Measurements from ENCODE around the gene FGFRL1. TPM values are rescaled to one million over a fixed set of nuclear protein-coding genes. Genes with fewer than 3 reads are reported as not detected.

FGFRL1 gene
- total and polyA plus RNA-seq, 2 of the 13 experiments (the other 11 are each of a cell fraction or from before 2014, with no cell fraction given) = 19.1 to 30.6 TPM

DNA sequence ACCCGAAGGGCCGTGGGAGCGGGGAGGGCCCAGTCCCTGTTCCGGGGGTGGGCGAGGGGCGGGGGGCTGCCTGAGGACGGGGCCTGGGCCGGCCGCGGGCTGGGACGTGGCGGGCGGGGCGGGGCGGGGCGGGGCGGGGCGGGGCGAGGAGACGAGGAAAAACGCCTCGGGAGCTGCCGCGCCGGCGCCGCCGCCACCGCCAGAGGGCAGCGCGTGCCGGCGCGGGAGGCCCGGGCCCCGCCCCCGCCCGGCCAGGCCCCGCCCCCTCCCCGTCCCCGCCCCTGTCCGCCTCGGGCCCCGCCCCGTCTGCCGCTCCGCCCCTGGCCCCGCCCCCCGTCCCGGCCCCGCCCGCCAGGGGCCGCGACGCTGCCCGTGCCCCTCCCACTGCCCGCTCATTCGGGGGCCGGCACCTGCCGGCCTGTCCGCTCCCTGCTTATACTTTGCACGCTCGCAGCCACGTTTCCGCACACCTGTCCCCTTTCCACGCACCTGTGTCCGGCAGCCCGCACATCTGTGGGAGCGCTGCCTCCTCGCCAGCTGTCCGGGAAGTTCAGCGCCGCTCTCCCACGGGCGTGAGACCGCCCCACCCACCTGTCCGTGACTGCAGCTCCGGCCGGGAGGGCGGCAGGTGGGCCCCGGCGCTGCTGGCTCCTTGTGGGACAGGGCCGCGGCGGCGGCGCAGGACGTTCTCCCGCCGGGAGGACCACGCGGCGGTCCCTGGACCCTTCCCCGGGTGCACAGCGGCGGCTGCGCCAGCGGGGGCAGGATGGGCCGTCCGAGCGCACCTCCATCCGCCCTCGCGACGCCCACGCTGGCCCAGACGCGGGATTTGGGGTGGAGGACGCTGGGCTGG is 1.7 kb upstream of the FGFRL1 start (continued):
- TF ChIP-seq, protein P1, sequence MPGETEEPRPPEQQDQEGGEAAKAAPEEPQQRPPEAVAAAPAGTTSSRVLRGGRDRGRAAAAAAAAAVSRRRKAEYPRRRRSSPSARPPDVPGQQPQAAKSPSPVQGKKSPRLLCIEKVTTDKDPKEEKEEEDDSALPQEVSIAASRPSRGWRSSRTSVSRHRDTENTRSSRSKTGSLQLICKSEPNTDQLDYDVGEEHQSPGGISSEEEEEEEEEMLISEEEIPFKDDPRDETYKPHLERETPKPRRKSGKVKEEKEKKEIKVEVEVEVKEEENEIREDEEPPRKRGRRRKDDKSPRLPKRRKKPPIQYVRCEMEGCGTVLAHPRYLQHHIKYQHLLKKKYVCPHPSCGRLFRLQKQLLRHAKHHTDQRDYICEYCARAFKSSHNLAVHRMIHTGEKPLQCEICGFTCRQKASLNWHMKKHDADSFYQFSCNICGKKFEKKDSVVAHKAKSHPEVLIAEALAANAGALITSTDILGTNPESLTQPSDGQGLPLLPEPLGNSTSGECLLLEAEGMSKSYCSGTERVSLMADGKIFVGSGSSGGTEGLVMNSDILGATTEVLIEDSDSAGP (CRISPR knock-in tag; IDR thresholded peaks at IDR 0.05; ENCODE audit: borderline replicate concordance) = peak; percentile 72
- TF ChIP-seq SALL1 (CRISPR knock-in tag; IDR thresholded peaks at IDR 0.05) = peak; percentile 51
- TF ChIP-seq, protein P2, sequence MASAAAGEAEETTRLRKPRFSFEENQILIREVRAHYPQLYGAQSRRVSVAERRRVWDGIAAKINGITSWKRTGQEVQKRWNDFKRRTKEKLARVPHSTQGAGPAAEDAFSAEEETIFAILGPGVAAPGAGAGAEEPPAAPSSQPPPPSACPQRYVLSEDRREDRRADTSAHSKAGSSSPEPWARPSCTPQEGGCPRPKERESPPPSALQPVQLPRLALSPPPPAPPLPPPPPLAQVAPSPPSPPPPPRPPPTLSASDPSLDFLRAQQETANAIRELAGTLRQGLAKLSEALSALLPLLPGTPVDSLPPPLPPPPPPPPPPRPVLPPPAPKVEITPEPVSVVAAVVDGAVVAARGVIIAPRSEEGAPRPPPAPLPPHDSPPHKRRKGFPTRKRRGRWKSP (CRISPR knock-in tag; IDR thresholded peaks at IDR 0.05) = peak; percentile 59; the same call in 1 of the 2 replicates
- no peak; the same call in 1 of the 2 replicates for TF ChIP-seq ZNF563 (CRISPR knock-in tag; IDR thresholded peaks at IDR 0.05)
- no peak for TF ChIP-seq PHF20 (CRISPR knock-in tag; IDR thresholded peaks at IDR 0.05)
- no peak for TF ChIP-seq ZNF782 (CRISPR knock-in tag; IDR thresholded peaks at IDR 0.05; ENCODE audit: borderline replicate concordance)
- TF ChIP-seq MED8 (CRISPR knock-in tag; IDR thresholded peaks at IDR 0.05; ENCODE audit: insufficient replicate concordance) = no peak
- no peak for TF ChIP-seq RFXANK (CRISPR knock-in tag; IDR thresholded peaks at IDR 0.05)
- TF ChIP-seq IKZF1 (IDR thresholded peaks at IDR 0.05) = no peak
- TF ChIP-seq NFATC3 (CRISPR knock-in tag; IDR thresholded peaks at IDR 0.05) = no peak
- TF ChIP-seq YEATS4 (CRISPR knock-in tag; IDR thresholded peaks at IDR 0.05; ENCODE audit: borderline replicate concordance) = peak; percentile 52
- TF ChIP-seq TBX2 (CRISPR knock-in tag; IDR thresholded peaks at IDR 0.05; ENCODE audit: borderline replicate concordance) = no peak
- no peak for TF ChIP-seq ZNF710 (CRISPR knock-in tag; IDR thresholded peaks at IDR 0.05; ENCODE audit: borderline replicate concordance)
- no peak for TF ChIP-seq SNAI1 (CRISPR knock-in tag; IDR thresholded peaks at IDR 0.05; ENCODE audit: borderline replicate concordance)
- TF ChIP-seq, protein P3, sequence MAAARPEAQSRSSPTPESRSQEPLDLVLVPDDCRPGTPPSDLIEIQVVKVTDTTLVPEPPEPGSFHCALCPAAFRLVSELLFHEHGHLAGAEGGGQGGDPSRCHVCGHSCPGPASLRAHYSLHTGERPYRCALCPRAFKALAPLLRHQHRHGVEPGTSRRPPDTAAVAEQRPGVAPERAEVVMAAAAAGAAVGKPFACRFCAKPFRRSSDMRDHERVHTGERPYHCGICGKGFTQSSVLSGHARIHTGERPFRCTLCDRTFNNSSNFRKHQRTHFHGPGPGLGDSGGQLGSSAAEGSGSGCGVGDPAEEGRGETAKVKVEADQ (CRISPR knock-in tag; IDR thresholded peaks at IDR 0.05; ENCODE audit: borderline replicate concordance) = no peak
- 0 out of 2 replicates have a peak, but pooled peaks have one; percentile 13 for TF ChIP-seq IKZF5 (CRISPR knock-in tag; IDR thresholded peaks at IDR 0.05)
- TF ChIP-seq, protein P4, sequence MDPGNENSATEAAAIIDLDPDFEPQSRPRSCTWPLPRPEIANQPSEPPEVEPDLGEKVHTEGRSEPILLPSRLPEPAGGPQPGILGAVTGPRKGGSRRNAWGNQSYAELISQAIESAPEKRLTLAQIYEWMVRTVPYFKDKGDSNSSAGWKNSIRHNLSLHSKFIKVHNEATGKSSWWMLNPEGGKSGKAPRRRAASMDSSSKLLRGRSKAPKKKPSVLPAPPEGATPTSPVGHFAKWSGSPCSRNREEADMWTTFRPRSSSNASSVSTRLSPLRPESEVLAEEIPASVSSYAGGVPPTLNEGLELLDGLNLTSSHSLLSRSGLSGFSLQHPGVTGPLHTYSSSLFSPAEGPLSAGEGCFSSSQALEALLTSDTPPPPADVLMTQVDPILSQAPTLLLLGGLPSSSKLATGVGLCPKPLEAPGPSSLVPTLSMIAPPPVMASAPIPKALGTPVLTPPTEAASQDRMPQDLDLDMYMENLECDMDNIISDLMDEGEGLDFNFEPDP (CRISPR knock-in tag; conservative IDR thresholded peaks at IDR 0.05) = no peak
- no peak for TF ChIP-seq ZNF883 (CRISPR knock-in tag; IDR thresholded peaks at IDR 0.05; ENCODE audit: not compliant biosample characterization)
- TF ChIP-seq ZIK1 (CRISPR knock-in tag; IDR thresholded peaks at IDR 0.05; ENCODE audit: borderline replicate concordance, low read depth) = no peak
- TF ChIP-seq ZNF720 (CRISPR knock-in tag; IDR thresholded peaks at IDR 0.05) = no peak

All from HepG2 (cell line).